ENCODE measurements around the gene TAP1. TPM values are rescaled to one million over a fixed set of nuclear protein-coding genes. Genes with fewer than 3 reads are reported as not detected.

TAP1 gene
- polyA plus RNA-seq (2011; rRNA removed) = 21.2 and 28.2 TPM in 2 replicates
- 16.4 and 19.8 TPM in 2 replicates for polyA plus RNA-seq (2012; cell fraction: cytosol; rRNA removed)
- polyA plus RNA-seq (2012; cell fraction: nucleus; rRNA removed) = 24.1 and 26.7 TPM in 2 replicates
- 19.0 to 25.8 TPM (median 21.4 TPM) in 3 replicates for polyA plus RNA-seq (2017; fragmentation: RNase III; extraction: RNeasy Plus Mini Kit Qiagen cat#74134 plus additional on column Dnase treatment)
- 24.5 and 30.3 TPM in 2 replicates for polyA minus RNA-seq (2011; rRNA and poly(A)+ RNA removed)

GRCh38 chr6:32853541-32854375, at the start of gene TAP1, which contains the start of gene PSMB9:
TAP1 (minus strand) TSS chr6:32853704; CDS start chr6:32853636, 68 bp downstream.
PSMB9 (plus strand) TSS chr6:32854192; CDS start chr6:32854230, 38 bp downstream.
- ATAC-seq (peak; percentile 92 to 94), DNase-seq (ENCODE audit: low read depth in 1 of 2, low spot score in 1 of 2) (peak; percentile 85 to 90), FAIRE-seq (no peak)
- H3K4me2 ChIP-seq = peak within 1 kb of the TSS; percentile 92
- no peak for TF ChIP-seq ZSCAN20 (CRISPR knock-in tag; IDR thresholded peaks at IDR 0.05)
- peak; percentile 55; the same call in 1 of the 2 replicates for TF ChIP-seq E2F6 (IDR thresholded peaks at IDR 0.05; ENCODE audit: borderline replicate concordance, low read depth)
- peak; percentile 62 for TF ChIP-seq CTCF (IDR thresholded peaks at IDR 0.05)
- TF ChIP-seq EP300 (IDR thresholded peaks at IDR 0.05) = no peak
- TF ChIP-seq RFX5 (IDR thresholded peaks at IDR 0.05) = peak; percentile 99
- TF ChIP-seq HOXB13 (CRISPR knock-in tag; IDR thresholded peaks at IDR 0.05; ENCODE audit: low read depth) = no peak
- TF ChIP-seq RAD21 (conservative IDR thresholded peaks at IDR 0.05 in 1 of 2, IDR thresholded peaks at IDR 0.05 in 1 of 2) = peak; percentile 33 to 51; a peak in 4 of 5 replicates
- TF ChIP-seq, protein P1, sequence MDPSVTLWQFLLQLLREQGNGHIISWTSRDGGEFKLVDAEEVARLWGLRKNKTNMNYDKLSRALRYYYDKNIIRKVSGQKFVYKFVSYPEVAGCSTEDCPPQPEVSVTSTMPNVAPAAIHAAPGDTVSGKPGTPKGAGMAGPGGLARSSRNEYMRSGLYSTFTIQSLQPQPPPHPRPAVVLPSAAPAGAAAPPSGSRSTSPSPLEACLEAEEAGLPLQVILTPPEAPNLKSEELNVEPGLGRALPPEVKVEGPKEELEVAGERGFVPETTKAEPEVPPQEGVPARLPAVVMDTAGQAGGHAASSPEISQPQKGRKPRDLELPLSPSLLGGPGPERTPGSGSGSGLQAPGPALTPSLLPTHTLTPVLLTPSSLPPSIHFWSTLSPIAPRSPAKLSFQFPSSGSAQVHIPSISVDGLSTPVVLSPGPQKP (IDR thresholded peaks at IDR 0.05; ENCODE audit: low read depth, low read length) = no peak
- TF ChIP-seq SMC3 (IDR thresholded peaks at IDR 0.05) = peak; percentile 76
- TF ChIP-seq, protein P2, sequence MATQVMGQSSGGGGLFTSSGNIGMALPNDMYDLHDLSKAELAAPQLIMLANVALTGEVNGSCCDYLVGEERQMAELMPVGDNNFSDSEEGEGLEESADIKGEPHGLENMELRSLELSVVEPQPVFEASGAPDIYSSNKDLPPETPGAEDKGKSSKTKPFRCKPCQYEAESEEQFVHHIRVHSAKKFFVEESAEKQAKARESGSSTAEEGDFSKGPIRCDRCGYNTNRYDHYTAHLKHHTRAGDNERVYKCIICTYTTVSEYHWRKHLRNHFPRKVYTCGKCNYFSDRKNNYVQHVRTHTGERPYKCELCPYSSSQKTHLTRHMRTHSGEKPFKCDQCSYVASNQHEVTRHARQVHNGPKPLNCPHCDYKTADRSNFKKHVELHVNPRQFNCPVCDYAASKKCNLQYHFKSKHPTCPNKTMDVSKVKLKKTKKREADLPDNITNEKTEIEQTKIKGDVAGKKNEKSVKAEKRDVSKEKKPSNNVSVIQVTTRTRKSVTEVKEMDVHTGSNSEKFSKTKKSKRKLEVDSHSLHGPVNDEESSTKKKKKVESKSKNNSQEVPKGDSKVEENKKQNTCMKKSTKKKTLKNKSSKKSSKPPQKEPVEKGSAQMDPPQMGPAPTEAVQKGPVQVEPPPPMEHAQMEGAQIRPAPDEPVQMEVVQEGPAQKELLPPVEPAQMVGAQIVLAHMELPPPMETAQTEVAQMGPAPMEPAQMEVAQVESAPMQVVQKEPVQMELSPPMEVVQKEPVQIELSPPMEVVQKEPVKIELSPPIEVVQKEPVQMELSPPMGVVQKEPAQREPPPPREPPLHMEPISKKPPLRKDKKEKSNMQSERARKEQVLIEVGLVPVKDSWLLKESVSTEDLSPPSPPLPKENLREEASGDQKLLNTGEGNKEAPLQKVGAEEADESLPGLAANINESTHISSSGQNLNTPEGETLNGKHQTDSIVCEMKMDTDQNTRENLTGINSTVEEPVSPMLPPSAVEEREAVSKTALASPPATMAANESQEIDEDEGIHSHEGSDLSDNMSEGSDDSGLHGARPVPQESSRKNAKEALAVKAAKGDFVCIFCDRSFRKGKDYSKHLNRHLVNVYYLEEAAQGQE (IDR thresholded peaks at IDR 0.05) = peak; percentile 58; the same call in 1 of the 2 replicates
- TF ChIP-seq MYC (IDR thresholded peaks at IDR 0.05; ENCODE audit: borderline replicate concordance, low read length) = no peak
- peak; percentile 65; the same call in 1 of the 2 replicates for TF ChIP-seq PHF8 (IDR thresholded peaks at IDR 0.05; ENCODE audit: borderline replicate concordance, low read depth)
- TF ChIP-seq POLR2A (IDR thresholded peaks at IDR 0.05; ENCODE audit: low read length) = peak; percentile 47
- TF ChIP-seq, protein P3, sequence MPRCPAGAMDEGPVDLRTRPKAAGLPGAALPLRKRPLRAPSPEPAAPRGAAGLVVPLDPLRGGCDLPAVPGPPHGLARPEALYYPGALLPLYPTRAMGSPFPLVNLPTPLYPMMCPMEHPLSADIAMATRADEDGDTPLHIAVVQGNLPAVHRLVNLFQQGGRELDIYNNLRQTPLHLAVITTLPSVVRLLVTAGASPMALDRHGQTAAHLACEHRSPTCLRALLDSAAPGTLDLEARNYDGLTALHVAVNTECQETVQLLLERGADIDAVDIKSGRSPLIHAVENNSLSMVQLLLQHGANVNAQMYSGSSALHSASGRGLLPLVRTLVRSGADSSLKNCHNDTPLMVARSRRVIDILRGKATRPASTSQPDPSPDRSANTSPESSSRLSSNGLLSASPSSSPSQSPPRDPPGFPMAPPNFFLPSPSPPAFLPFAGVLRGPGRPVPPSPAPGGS (IDR thresholded peaks at IDR 0.05) = 0 out of 3 replicates have a peak, but pooled peaks have one; percentile 23
- TF ChIP-seq HDAC2 (IDR thresholded peaks at IDR 0.05) = no peak
- TF ChIP-seq MAZ (IDR thresholded peaks at IDR 0.05; ENCODE audit: borderline replicate concordance, low read depth, low read length) = 0 out of 2 replicates have a peak, but pooled peaks have one; percentile 40
- TF ChIP-seq POLR2AphosphoS2 (conservative IDR thresholded peaks at IDR 0.05; ENCODE audit: low read length) = no peak
- H3K4me1 ChIP-seq = peaks cover 9% of the 10 kb centered on the region; the same call in 2 of the 3 replicates
- POLR2A ChIA-PET = interaction anchor here (1.2 to 2.5 kb wide), 4 partner anchors 9 to 118 kb away, joined by 4 to 30 read pairs (median 14); partner anchors contain the start of genes HLA-DMB, PSMB8 and TAP2
- H3K27ac ChIP-seq = peak within 1 kb of the TSS; percentile 95 to 96
- CTCF ChIA-PET = interaction anchor here (0.8 to 9.4 kb wide), 10 partner anchors 11 to 131 kb away, joined by 3 to 225 read pairs (median 4); partner anchors contain the start of genes PSMB8 and TAP2
- WGBS (ENCODE audit: missing lambda C conversion rate) = 1% methylated on average over 16 of the region's 68 CpGs
- H3K9me3 ChIP-seq = no peaks in the 10 kb centered on the region
- peak within 1 kb of the TSS; percentile 61 for H3K4me3 ChIP-seq

Data from A549 (cell line).